KMS-11 (cell line): ENCODE results near the gene PCK2.
A peak's percentile ranks its signal among the peaks of the same experiment; 100 is the strongest.

Experiments used
- H2AFZ ChIP-seq: fragments of 200-600 bp; sonication (generic); 2 replicates; pipeline ENCODE4 v1.6.1; 2016; ENCODE audit warnings: antibody characterized with exemption, mixed run types, low read depth
- H3K27ac ChIP-seq: fragments of 200-600 bp; sonication (generic); 2 replicates; pipeline ENCODE4 v1.6.1; 2016; ENCODE audit warnings: mild to moderate bottlenecking, mixed run types
- H3K27me3 ChIP-seq: fragments of 200-600 bp; sonication (generic); 2 replicates; pipeline ENCODE4 v1.6.1; 2017; ENCODE audit warnings: mild to moderate bottlenecking, low read depth, mixed run types, moderate library complexity; ENCODE audit not compliant: insufficient read depth
- H3K36me3 ChIP-seq: fragments of 200-600 bp; sonication (generic); 2 replicates; pipeline ENCODE4 v1.6.1; 2017; ENCODE audit warnings: mild to moderate bottlenecking, mixed run types; ENCODE audit not compliant: insufficient read depth
- H3K4me1 ChIP-seq: fragments of 200-600 bp; sonication (generic); 2 replicates; pipeline ENCODE4 v1.6.1; 2016; ENCODE audit warnings: mild to moderate bottlenecking, low read depth, mixed run types; ENCODE audit not compliant: poor library complexity, severe bottlenecking
- H3K4me2 ChIP-seq: fragments of 200-600 bp; sonication (generic); 2 replicates; pipeline ENCODE4 v1.7.0; 2016; ENCODE audit warnings: mild to moderate bottlenecking, mixed run types
- H3K4me3 ChIP-seq: fragments of 200-600 bp; sonication (generic); IDR thresholded peaks from 2 replicates; pipeline ENCODE4 v1.6.1; 2017; ENCODE audit warnings: low read depth, low read length, mixed read lengths; ENCODE audit not compliant: insufficient read depth
- H3K79me2 ChIP-seq: fragments of 200-600 bp; sonication (generic); 2 replicates; pipeline ENCODE4 v1.6.1; 2016; ENCODE audit warnings: low read depth, mixed run types; ENCODE audit not compliant: insufficient read depth
- H3K9ac ChIP-seq: fragments of 200-600 bp; sonication (generic); 2 replicates; pipeline ENCODE4 v1.6.1; 2016; ENCODE audit warnings: mild to moderate bottlenecking, mixed run types
- H4K20me1 ChIP-seq: fragments of 200-600 bp; sonication (generic); 2 replicates; pipeline ENCODE4 v1.6.1; 2016; ENCODE audit warnings: mild to moderate bottlenecking, mixed run types; ENCODE audit not compliant: insufficient read depth
- CTCF ChIP-seq: fragments of 200-600 bp; sonication (generic); conservative IDR thresholded peaks from 2 replicates; pipeline ENCODE4 v1.6.1; 2017; ENCODE audit warnings: low read depth, mild to moderate bottlenecking, antibody characterized with exemption, low read length, moderate library complexity, mixed read lengths

PCK2 gene

DNA sequence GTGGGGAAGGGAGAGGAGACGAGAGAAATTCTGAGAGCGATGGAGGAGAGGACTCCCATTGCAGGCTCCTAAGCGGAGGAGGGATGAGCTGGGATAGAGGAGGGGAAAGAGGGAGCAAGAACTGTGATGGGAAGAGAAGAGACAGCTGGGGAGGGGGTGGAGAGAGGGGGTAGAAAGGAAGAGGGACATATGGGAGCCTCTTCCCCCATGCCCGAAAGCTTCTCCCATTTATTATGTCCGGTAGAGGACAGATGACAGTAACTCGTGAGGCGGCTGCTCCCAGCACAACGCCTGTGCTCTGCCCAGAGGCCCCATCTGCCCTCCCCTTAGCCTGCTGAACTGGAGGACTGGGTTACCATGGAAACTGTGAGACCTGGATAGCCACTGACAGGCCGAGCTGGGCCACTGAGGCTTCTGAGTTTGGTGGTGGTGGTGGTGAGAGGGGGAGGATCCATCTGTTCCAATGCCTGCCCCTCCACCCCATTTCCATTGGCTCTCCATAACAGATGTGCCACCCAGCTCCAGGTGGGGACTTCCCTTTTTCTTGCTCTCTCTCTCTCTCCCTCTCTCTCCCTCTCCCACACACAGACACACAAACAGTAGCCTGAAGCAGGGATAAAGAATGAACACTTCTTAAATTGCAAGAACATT is 14.5 kb upstream of the PCK2 start:
- H3K27me3 ChIP-seq, result no peaks in the 10 kb centered on the region; the same call in 1 of the 2 replicates
- H3K27ac ChIP-seq, result no peak overlapping the region
- no peaks in the 10 kb centered on the region for H3K36me3 ChIP-seq
- no peaks in the 10 kb centered on the region for H4K20me1 ChIP-seq
- TF ChIP-seq CTCF, result no peak
- no peak overlapping the region for H2AFZ ChIP-seq
- H3K4me1 ChIP-seq, result peaks cover 9% of the 10 kb centered on the region
- H3K4me2 ChIP-seq, result no peak overlapping the region
- H3K9ac ChIP-seq, result no peak overlapping the region
- no peak overlapping the region for H3K4me3 ChIP-seq
- no peaks in the 10 kb centered on the region for H3K79me2 ChIP-seq

DNA sequence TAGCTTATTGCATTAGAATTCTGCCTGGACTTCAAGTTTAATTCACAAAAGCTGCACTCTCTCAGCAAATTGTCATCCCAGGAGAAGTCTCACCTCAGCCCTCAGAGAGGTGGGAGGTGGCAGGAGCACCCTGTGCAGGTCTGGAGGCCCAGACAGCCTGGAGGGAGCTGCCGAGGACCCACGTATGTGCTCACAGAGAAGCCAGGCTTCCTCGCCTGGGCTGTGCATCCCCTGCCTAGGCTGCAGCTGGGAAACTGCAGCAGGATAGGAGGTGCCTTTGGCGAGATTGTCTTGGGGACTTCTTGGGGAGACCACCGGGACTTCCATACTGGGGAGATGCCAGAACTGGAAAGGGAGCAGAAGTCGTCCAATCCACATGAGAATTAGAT is 14.0 kb upstream of the PCK2 start:
- Histone ChIP-seq H3K4me1 (peaks cover 9% of the 10 kb centered on the region), H3K36me3 (no peaks in the 10 kb centered on the region), H3K4me2 (peak overlapping the region; percentile 51; the same call in 1 of the 2 replicates), H3K9ac (no peak overlapping the region), H3K4me3 (no peak overlapping the region), H2AFZ (no peak overlapping the region), H3K79me2 (no peaks in the 10 kb centered on the region), H3K27me3 (no peaks in the 10 kb centered on the region; the same call in 1 of the 2 replicates), H4K20me1 (no peaks in the 10 kb centered on the region), H3K27ac (no peak overlapping the region)
- TF ChIP-seq CTCF, result no peak

GRCh38 chr14:24080888-24081738 is 13.0 kb upstream of the PCK2 start:
- no peaks in the 10 kb centered on the region; the same call in 1 of the 2 replicates for H3K27me3 ChIP-seq
- H3K4me2 ChIP-seq, result peak overlapping the region; percentile 51; the same call in 1 of the 2 replicates
- H2AFZ ChIP-seq, result peak overlapping the region; percentile 71; the same call in 1 of the 2 replicates
- H3K27ac ChIP-seq, result peak overlapping the region; percentile 32; the same call in 1 of the 2 replicates
- TF ChIP-seq CTCF, result no peak
- H3K4me3 ChIP-seq, result no peak overlapping the region
- H3K4me1 ChIP-seq, result peaks cover 9% of the 10 kb centered on the region
- H3K36me3 ChIP-seq, result no peaks in the 10 kb centered on the region
- no peaks in the 10 kb centered on the region for H3K79me2 ChIP-seq
- H3K9ac ChIP-seq, result peak overlapping the region; percentile 42; the same call in 1 of the 2 replicates
- no peaks in the 10 kb centered on the region for H4K20me1 ChIP-seq

- no peak for TF ChIP-seq CTCF
- no peaks in the 10 kb centered on the region for H3K36me3 ChIP-seq
- H3K4me2 ChIP-seq, result peak overlapping the region; percentile 51
- no peaks in the 10 kb centered on the region for H4K20me1 ChIP-seq
- peaks cover 9% of the 10 kb centered on the region for H3K4me1 ChIP-seq
- H3K9ac ChIP-seq, result no peak overlapping the region
- peak overlapping the region; percentile 71; the same call in 1 of the 2 replicates for H2AFZ ChIP-seq
- H3K27me3 ChIP-seq, result no peaks in the 10 kb centered on the region; the same call in 1 of the 2 replicates
- no peaks in the 10 kb centered on the region for H3K79me2 ChIP-seq
- H3K4me3 ChIP-seq, result no peak overlapping the region
- H3K27ac ChIP-seq, result no peak overlapping the region
These were observed 12.3 kb upstream of the PCK2 start for GRCh38 chr14:24081739-24082211.
